Measurements from ENCODE around the gene LARP1B.

DNA sequence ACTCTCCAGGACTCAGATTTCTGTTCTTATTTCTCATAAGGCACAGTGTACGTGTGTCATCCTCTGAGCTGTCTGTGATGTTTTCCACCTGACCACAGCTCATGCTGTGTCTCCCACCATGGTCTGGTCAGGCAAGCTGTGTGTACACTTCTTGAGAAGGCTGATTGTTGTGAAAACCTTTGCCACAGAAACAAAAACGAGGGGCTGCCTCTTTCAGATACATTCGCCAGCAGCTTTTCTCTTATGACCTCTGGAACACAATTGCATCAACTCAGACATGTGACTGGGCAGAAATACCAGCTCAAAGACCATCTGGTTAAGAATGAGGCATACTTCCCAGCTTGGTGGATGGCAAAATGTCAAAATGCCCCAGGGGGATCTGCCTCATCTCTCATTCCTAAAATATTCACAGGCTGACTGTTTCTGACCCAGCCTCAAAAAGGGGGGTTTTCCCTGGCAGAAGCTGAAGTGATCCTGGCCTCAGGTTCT lies 180.4 kb downstream of the LARP1B start:
- TF ChIP-seq, protein P1, sequence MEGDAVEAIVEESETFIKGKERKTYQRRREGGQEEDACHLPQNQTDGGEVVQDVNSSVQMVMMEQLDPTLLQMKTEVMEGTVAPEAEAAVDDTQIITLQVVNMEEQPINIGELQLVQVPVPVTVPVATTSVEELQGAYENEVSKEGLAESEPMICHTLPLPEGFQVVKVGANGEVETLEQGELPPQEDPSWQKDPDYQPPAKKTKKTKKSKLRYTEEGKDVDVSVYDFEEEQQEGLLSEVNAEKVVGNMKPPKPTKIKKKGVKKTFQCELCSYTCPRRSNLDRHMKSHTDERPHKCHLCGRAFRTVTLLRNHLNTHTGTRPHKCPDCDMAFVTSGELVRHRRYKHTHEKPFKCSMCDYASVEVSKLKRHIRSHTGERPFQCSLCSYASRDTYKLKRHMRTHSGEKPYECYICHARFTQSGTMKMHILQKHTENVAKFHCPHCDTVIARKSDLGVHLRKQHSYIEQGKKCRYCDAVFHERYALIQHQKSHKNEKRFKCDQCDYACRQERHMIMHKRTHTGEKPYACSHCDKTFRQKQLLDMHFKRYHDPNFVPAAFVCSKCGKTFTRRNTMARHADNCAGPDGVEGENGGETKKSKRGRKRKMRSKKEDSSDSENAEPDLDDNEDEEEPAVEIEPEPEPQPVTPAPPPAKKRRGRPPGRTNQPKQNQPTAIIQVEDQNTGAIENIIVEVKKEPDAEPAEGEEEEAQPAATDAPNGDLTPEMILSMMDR (IDR thresholded peaks at IDR 0.05) = no peak
- no peak for TF ChIP-seq POLR2AphosphoS5 (IDR thresholded peaks at IDR 0.05; ENCODE audit: low read depth, low read length)
- no peak for TF ChIP-seq TCF7L2 (IDR thresholded peaks at IDR 0.05; ENCODE audit: low read depth, low read length)
- TF ChIP-seq, protein P2, sequence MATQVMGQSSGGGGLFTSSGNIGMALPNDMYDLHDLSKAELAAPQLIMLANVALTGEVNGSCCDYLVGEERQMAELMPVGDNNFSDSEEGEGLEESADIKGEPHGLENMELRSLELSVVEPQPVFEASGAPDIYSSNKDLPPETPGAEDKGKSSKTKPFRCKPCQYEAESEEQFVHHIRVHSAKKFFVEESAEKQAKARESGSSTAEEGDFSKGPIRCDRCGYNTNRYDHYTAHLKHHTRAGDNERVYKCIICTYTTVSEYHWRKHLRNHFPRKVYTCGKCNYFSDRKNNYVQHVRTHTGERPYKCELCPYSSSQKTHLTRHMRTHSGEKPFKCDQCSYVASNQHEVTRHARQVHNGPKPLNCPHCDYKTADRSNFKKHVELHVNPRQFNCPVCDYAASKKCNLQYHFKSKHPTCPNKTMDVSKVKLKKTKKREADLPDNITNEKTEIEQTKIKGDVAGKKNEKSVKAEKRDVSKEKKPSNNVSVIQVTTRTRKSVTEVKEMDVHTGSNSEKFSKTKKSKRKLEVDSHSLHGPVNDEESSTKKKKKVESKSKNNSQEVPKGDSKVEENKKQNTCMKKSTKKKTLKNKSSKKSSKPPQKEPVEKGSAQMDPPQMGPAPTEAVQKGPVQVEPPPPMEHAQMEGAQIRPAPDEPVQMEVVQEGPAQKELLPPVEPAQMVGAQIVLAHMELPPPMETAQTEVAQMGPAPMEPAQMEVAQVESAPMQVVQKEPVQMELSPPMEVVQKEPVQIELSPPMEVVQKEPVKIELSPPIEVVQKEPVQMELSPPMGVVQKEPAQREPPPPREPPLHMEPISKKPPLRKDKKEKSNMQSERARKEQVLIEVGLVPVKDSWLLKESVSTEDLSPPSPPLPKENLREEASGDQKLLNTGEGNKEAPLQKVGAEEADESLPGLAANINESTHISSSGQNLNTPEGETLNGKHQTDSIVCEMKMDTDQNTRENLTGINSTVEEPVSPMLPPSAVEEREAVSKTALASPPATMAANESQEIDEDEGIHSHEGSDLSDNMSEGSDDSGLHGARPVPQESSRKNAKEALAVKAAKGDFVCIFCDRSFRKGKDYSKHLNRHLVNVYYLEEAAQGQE (IDR thresholded peaks at IDR 0.05; ENCODE audit: insufficient read depth in 1 of 2, low read depth in 2 of 2, low read length in 1 of 2) = no peak

Measured in Panc1 (cell line).